SK-N-SH treated with all-trans-retinoic acid at 6 μM for 48 hours (cell line): ENCODE results near the gene PDE6A.

Experiments used
- ATAC-seq: fragments of 200-7000 bp; cut with Tn5 transposase; 3 replicates; pipeline ENCODE4 v1.9.1; 2020; ENCODE audit warnings: mild to moderate bottlenecking, moderate library complexity
- ARNTL ChIP-seq: fragments of 450-650 bp; formaldehyde crosslinking; IDR thresholded peaks from 2 replicates; pipeline ENCODE4 v1.5.0; 2020; ENCODE audit warnings: low read depth, mild to moderate bottlenecking, moderate library complexity, borderline replicate concordance
- BACH2 ChIP-seq: fragments of 250-450 bp; sonication (Bioruptor Pico); IDR thresholded peaks from 2 replicates; pipeline ENCODE4 v1.9.0; 2021; ENCODE audit warnings: mild to moderate bottlenecking, borderline replicate concordance
- CREB5 ChIP-seq: fragments of 250-450 bp; sonication (Bioruptor Pico); IDR thresholded peaks from 2 replicates; pipeline ENCODE4 v1.5.1; 2020; ENCODE audit warnings: low read depth, mild to moderate bottlenecking, moderate library complexity
- CSDC2 ChIP-seq: fragments of 250-450 bp; sonication (Bioruptor Pico); IDR thresholded peaks from 2 replicates; pipeline ENCODE4 v1.5.0; 2020; ENCODE audit warnings: mild to moderate bottlenecking, moderate library complexity
- CSRNP3 ChIP-seq: fragments of 250-450 bp; sonication (Bioruptor Pico); IDR thresholded peaks from 2 replicates; pipeline ENCODE4 v1.5.1; 2021; ENCODE audit warnings: mild to moderate bottlenecking, moderate library complexity
- GLIS3 ChIP-seq: fragments of 250-450 bp; sonication (Bioruptor Pico); IDR thresholded peaks from 2 replicates; pipeline ENCODE4 v1.5.0; 2020; ENCODE audit warnings: mild to moderate bottlenecking, moderate library complexity
- ISL1 ChIP-seq: fragments of 250-450 bp; sonication (Bioruptor Pico); IDR thresholded peaks from 2 replicates; pipeline ENCODE4 v2.1.2; 2022; ENCODE audit warnings: mild to moderate bottlenecking, moderate library complexity
- OSR1 ChIP-seq: fragments of 250-450 bp; sonication (Bioruptor Pico); IDR thresholded peaks from 2 replicates; pipeline ENCODE4 v1.8.0; 2022; ENCODE audit warnings: moderate library complexity, mild to moderate bottlenecking, inconsistent platforms
- PATZ1 ChIP-seq: fragments of 250-450 bp; sonication (Bioruptor Pico); IDR thresholded peaks from 2 replicates; pipeline ENCODE4 v1.8.0; 2020; ENCODE audit warnings: mild to moderate bottlenecking, moderate library complexity, borderline replicate concordance
- POU6F1 ChIP-seq: fragments of 250-450 bp; sonication (Bioruptor Pico); IDR thresholded peaks from 2 replicates; pipeline ENCODE4 v1.8.0; 2021; ENCODE audit warnings: low read depth, mild to moderate bottlenecking, moderate library complexity, borderline replicate concordance
- PPARA ChIP-seq: fragments of 250-450 bp; sonication (Bioruptor Pico); IDR thresholded peaks from 2 replicates; pipeline ENCODE4 v1.5.0; 2020; ENCODE audit warnings: mild to moderate bottlenecking, borderline replicate concordance
- RARB ChIP-seq: fragments of 250-450 bp; sonication (Bioruptor Pico); IDR thresholded peaks from 2 replicates; pipeline ENCODE4 v1.8.0; 2021; ENCODE audit warnings: mild to moderate bottlenecking, moderate library complexity
- SNAI2 ChIP-seq: fragments of 250-450 bp; sonication (Bioruptor Pico); IDR thresholded peaks from 2 replicates; pipeline ENCODE4 v1.5.0; 2020; ENCODE audit warnings: mild to moderate bottlenecking, moderate library complexity
- TCF4 ChIP-seq: fragments of 250-450 bp; sonication (Bioruptor Pico); IDR thresholded peaks from 2 replicates; pipeline ENCODE4 v1.8.0; 2021; ENCODE audit warnings: mild to moderate bottlenecking, moderate library complexity, borderline replicate concordance
- TOX ChIP-seq: fragments of 250-450 bp; sonication (Bioruptor Pico); IDR thresholded peaks from 2 replicates; pipeline ENCODE4 v1.8.0; 2021; ENCODE audit warnings: mild to moderate bottlenecking, moderate library complexity, borderline replicate concordance
- TSHZ2 ChIP-seq: fragments of 250-450 bp; sonication (Bioruptor Pico); IDR thresholded peaks from 2 replicates; pipeline ENCODE4 v1.5.0; 2020; ENCODE audit warnings: mild to moderate bottlenecking, moderate library complexity
- ZC3H10 ChIP-seq: fragments of 250-450 bp; sonication (Bioruptor Pico); IDR thresholded peaks from 2 replicates; pipeline ENCODE4 v1.5.1; 2021; ENCODE audit warnings: mild to moderate bottlenecking, moderate library complexity
- ZFP3 ChIP-seq: fragments of 250-450 bp; sonication (Bioruptor Pico); IDR thresholded peaks from 2 replicates; pipeline ENCODE4 v1.5.0; 2020; ENCODE audit warnings: mild to moderate bottlenecking, moderate library complexity
- ZFP30 ChIP-seq: fragments of 450-650 bp; formaldehyde crosslinking; IDR thresholded peaks from 2 replicates; pipeline ENCODE4 v1.5.0; 2022; ENCODE audit warnings: mild to moderate bottlenecking, moderate library complexity
- ZNF565 ChIP-seq: fragments of 450-650 bp; formaldehyde crosslinking; conservative IDR thresholded peaks from 2 replicates; pipeline ENCODE4 v1.5.0; 2020; ENCODE audit warnings: low read depth, mild to moderate bottlenecking, moderate library complexity
- ZNF70 ChIP-seq: fragments of 450-650 bp; formaldehyde crosslinking; IDR thresholded peaks from 2 replicates; pipeline ENCODE4 v1.5.0; 2020; ENCODE audit warnings: mild to moderate bottlenecking, moderate library complexity
- ZNF8 ChIP-seq: fragments of 450-650 bp; formaldehyde crosslinking; IDR thresholded peaks from 2 replicates; pipeline ENCODE4 v1.5.0; 2020; ENCODE audit warnings: mild to moderate bottlenecking, moderate library complexity

Gene PDE6A

GRCh38 chr5:149944666-149945065 is at the start of gene PDE6A:
PDE6A (minus strand) TSS chr5:149944793; CDS start chr5:149944673, 120 bp downstream.
- TF ChIP-seq TSHZ2 (CRISPR knock-in tag) (no peak), CREB5 (CRISPR knock-in tag) (no peak), PPARA (CRISPR knock-in tag) (no peak), ZNF8 (CRISPR knock-in tag) (no peak), OSR1 (CRISPR knock-in tag) (no peak), ZNF565 (CRISPR knock-in tag) (no peak), SNAI2 (CRISPR knock-in tag) (no peak), TCF4 (CRISPR knock-in tag) (no peak), TOX (CRISPR knock-in tag) (no peak), ZNF70 (no peak), BACH2 (CRISPR knock-in tag) (no peak), CSRNP3 (CRISPR knock-in tag) (no peak), ZC3H10 (CRISPR knock-in tag) (no peak), ZFP30 (CRISPR knock-in tag) (no peak), CSDC2 (no peak), ISL1 (CRISPR knock-in tag) (no peak), POU6F1 (CRISPR knock-in tag) (no peak), PATZ1 (no peak), ARNTL (CRISPR knock-in tag) (no peak), ZFP3 (no peak)
- no peak for ATAC-seq

GRCh38 chr5:149993471-149993870 is 48.9 kb upstream of the PDE6A start:
- TF ChIP-seq RARB (CRISPR knock-in tag), result no peak
- no peak for TF ChIP-seq CSDC2
- no peak for TF ChIP-seq OSR1 (CRISPR knock-in tag)
- no peak for TF ChIP-seq GLIS3 (CRISPR knock-in tag)
- no peak for TF ChIP-seq PATZ1
- TF ChIP-seq ZNF70, result no peak
- no peak for TF ChIP-seq ZNF565 (CRISPR knock-in tag)
- TF ChIP-seq CSRNP3 (CRISPR knock-in tag), result no peak
- TF ChIP-seq TSHZ2 (CRISPR knock-in tag), result no peak
- TF ChIP-seq ZFP3, result no peak
- no peak for TF ChIP-seq ARNTL (CRISPR knock-in tag)
- no peak for TF ChIP-seq PPARA (CRISPR knock-in tag)
- TF ChIP-seq, all 23 proteins: peak for 0
- no peak for ATAC-seq
